Activated T-cell treated with anti-CD3 and anti-CD28 coated beads, Interleukin-2, amount 50 U/mL, for 24 hours (primary cell): Measurements from ENCODE around the gene MACIR.

Source experiments
- DNase-seq: peaks from one replicate; pipeline ENCODE4 v3.0.0-alpha.2; 2020
- H3K27ac Mint-ChIP-seq: 2 replicates; pipeline ENCODE4 v1.8.0; 2020; ENCODE audit warnings: mild to moderate bottlenecking, mixed read lengths
- H3K27me3 Mint-ChIP-seq: 2 replicates; pipeline ENCODE4 v1.8.0; 2020; ENCODE audit warnings: mixed read lengths
- H3K36me3 Mint-ChIP-seq: 2 replicates; pipeline ENCODE4 v1.8.0; 2020; ENCODE audit warnings: low read depth, mixed read lengths
- H3K4me1 Mint-ChIP-seq: 2 replicates; pipeline ENCODE4 v1.8.0; 2020; ENCODE audit warnings: low read depth, mixed read lengths
- H3K4me3 Mint-ChIP-seq: 2 replicates; pipeline ENCODE4 v1.8.0; 2020; ENCODE audit warnings: mild to moderate bottlenecking, moderate library complexity, mixed read lengths
- H3K9me3 Mint-ChIP-seq: 2 replicates; pipeline ENCODE4 v1.8.0; 2020; ENCODE audit warnings: mixed read lengths

The MACIR gene

DNA sequence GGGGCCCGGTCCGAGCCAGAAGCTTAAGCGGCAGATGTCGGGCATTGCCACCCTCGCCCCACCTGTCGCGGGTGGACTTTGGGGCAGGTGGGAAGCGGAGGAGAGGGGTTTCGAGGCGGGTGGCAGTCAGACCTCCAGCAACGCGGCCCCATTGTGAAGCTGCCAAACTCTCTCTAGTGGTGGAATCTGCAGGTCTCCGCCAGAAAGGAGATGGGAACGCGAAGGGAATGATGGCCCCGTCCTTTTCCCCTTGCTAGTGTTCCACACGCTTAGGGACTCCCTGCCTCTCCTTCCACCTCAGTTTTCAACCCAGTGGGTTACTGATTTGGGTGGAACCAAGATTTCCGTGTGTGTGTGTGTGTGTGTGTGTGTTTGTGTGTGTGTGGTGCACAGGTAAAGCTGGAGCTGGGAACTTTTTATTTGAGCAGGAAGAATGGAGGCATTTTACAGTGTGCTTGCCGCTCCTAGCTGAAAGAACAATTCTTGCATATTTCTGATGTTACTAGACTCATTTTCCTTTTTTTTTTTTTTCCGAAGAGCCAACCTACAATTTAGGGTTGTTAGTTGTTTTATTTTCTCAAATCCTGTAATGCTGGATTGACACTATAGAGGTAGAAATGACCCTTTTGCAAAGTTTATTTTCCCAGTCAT lies 1.3 kb downstream of the MACIR start:
- Mint-ChIP-seq H3K27ac (peak overlapping the region; percentile 87), H3K36me3 (peaks cover 6% of the 10 kb centered on the region), H3K4me1 (peaks cover 35% of the 10 kb centered on the region), H3K9me3 (no peaks in the 10 kb centered on the region), H3K27me3 (peaks cover 10% of the 10 kb centered on the region), H3K4me3 (peak overlapping the region; percentile 87)
- no peak for DNase-seq

DNA sequence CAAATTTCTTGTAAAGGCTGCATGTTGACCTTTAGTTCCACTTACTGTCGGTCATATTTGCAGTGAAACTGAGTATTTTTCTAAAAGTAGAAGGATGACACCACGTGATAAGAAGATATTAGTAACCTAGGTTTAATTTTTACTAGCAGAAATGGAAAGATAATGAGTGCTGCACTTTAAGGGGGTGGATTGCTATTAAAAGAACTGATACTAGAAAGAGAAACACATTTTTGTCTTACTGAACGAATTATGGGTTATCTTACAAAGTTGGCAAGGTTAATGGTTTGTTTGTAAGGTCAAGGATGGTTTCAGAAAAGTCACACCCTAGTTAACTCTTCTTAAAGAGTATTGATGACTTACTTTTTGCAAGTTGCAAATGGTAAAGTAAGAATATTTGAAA lies 2.4 kb downstream of the MACIR start:
- Mint-ChIP-seq H3K4me1 (peaks cover 35% of the 10 kb centered on the region), H3K27ac (no peak overlapping the region), H3K4me3 (peak overlapping the region; percentile 58), H3K27me3 (peaks cover 1% of the 10 kb centered on the region), H3K36me3 (peaks cover 6% of the 10 kb centered on the region), H3K9me3 (no peaks in the 10 kb centered on the region)
- no peak for DNase-seq

DNA sequence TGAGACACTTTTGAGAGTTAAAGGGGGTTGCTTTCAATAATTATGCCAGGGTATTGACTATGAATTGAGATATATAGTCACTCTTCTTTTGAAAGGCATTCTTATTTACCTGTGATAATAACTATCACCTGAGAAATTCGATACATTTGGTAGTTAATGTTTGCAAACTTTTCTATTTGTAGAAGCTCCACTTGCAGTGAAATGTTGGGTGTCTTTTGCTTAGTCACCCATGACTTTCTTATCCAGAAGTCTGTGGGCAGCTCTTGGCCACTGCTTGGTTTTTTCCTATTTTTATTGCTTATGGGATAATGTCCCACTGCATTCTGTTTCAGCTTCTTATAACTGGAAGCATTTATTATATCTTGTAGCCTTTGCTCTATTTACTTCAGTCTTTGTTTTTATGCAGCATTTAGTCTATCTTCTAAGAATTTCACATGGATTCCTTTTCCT lies 3.9 kb downstream of the MACIR start:
- H3K4me1 Mint-ChIP-seq = peaks cover 35% of the 10 kb centered on the region

DNA sequence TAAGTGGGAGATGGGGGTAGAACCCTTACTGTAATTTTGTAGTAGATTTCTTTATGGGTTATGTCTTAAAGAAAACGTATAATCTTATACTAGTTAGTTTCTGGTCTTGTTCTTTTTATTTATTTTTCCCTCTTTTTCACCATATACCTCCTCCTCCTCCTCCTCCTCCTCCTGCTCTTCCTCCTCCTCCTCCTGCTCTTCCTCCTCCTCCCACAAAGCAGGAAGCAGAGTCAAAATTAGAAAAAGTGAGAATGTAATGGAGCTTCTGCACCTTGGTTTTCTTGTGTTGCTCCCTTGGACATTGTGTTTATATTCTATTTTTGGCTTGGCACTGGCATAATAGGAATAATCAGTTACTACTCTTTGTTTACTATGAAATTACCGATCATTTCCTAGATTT lies 4.5 kb downstream of the MACIR start:
- Mint-ChIP-seq H3K27me3 (no peaks in the 10 kb centered on the region), H3K4me3 (no peak overlapping the region), H3K9me3 (no peaks in the 10 kb centered on the region), H3K27ac (no peak overlapping the region), H3K36me3 (peaks cover 24% of the 10 kb centered on the region), H3K4me1 (peaks cover 35% of the 10 kb centered on the region)
- DNase-seq = no peak

More for the DNA sequence above, 3.9 kb downstream of the MACIR start:
- Mint-ChIP-seq H3K9me3 (no peaks in the 10 kb centered on the region), H3K36me3 (peaks cover 18% of the 10 kb centered on the region), H3K27ac (no peak overlapping the region), H3K4me3 (no peak overlapping the region), H3K27me3 (no peaks in the 10 kb centered on the region)
- DNase-seq = no peak

DNA sequence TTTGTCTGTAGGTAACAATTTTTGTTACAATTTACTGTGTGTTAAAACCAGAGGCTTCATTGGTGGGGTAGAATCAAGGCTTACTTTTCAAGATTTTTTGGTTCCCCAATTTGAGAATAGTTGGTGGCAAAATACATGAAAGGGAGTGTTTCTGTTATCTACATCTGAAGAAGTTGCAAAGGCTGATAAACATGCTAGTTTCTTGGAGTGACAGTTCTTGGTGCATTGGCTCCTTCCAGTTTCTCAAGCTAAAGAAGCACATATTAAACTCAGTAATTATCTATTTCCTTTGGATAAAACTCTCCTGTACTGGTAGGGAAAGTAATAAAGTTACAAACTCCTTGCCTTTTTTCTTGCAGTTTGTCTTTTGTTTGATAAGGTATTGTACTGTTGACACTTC lies 5.9 kb downstream of the MACIR start:
- Mint-ChIP-seq H3K9me3 (no peaks in the 10 kb centered on the region), H3K4me3 (no peak overlapping the region), H3K4me1 (peaks cover 35% of the 10 kb centered on the region), H3K36me3 (peaks cover 32% of the 10 kb centered on the region), H3K27me3 (no peaks in the 10 kb centered on the region), H3K27ac (no peak overlapping the region)
- no peak for DNase-seq

DNA sequence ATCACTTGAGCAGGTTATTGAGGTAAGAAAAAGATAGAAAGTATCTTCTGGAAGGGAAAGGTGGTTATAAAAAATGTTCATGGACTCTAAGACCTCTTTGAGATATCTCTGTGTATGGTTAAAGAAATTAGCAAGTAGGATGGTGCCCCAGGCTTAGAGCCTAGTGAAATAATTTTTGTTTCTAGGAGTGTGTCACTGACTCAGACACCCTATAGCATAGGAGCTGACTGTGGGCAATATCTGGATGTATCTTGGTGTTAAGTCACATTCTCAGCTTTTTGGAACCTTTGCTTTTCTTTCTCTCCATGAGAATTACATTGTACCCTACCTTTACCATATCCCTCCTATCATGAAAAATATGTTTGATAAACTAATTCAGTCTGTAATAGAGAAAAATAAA lies 12.0 kb downstream of the MACIR start:
- H3K27ac Mint-ChIP-seq = no peak overlapping the region
- no peak overlapping the region for H3K4me3 Mint-ChIP-seq
- peaks cover 32% of the 10 kb centered on the region for H3K4me1 Mint-ChIP-seq
- no peak for DNase-seq
- H3K36me3 Mint-ChIP-seq = peaks cover 50% of the 10 kb centered on the region
- no peaks in the 10 kb centered on the region for H3K9me3 Mint-ChIP-seq
- H3K27me3 Mint-ChIP-seq = no peaks in the 10 kb centered on the region

DNA sequence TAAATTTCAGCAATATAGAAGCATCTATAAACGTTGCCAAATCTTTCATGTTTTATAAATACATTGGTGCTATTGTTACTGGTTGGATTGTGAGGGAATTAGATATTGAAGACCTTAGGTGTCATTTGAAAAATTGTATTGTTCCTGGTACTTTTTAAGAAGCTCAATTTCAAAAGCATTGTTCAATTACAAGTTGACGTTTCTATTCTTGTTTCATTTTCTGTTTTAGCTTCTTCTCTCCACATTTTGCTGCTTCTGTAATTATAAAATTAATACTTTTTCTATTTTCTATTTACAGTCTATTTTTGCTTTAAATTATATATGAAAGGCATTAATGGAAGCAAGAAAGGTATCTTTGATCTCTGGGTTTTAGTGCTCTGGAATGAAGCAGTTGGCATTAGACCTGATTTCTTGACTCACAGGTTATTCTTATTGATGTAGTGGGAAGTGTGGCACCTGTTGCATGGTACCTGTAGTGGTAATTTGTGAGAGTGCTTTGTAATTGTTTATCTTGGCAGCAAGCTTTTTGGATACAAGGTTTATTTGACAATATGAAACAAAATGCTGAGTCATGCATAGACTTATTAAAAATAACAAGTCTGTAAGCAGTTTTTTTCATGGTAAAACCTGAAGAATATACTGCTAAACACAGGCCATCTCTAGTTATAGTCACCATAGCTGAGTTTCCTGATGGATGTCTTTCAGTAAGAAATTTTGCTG lies 13.2 kb downstream of the MACIR start:
- peaks cover 57% of the 10 kb centered on the region for H3K36me3 Mint-ChIP-seq
- DNase-seq = no peak
- no peaks in the 10 kb centered on the region for H3K27me3 Mint-ChIP-seq
- peak overlapping the region; percentile 41 for H3K27ac Mint-ChIP-seq
- H3K4me1 Mint-ChIP-seq = peaks cover 32% of the 10 kb centered on the region
- H3K4me3 Mint-ChIP-seq = no peak overlapping the region
- H3K9me3 Mint-ChIP-seq = no peaks in the 10 kb centered on the region

DNA sequence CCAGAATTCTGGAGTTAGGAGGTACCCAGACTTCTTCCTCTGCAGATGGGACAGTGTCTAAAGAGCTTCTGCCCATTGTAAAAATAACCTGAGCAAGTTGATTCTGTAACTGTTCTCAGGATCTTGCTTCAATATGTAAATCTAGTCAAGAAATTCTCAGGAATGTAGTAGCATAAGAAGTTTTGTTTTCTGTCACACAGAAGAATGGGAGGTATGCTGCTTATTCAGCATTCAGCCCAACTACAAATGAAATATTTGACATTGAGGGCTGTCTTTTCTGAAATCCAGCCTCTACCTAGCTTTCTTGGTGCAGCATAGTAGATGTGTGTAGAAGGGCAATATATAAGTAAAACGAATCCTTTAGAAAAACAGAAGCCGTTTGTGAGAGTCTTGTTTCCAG lies 13.8 kb downstream of the MACIR start:
- H3K27me3 Mint-ChIP-seq = no peaks in the 10 kb centered on the region
- no peak for DNase-seq
- H3K27ac Mint-ChIP-seq = no peak overlapping the region
- peaks cover 32% of the 10 kb centered on the region for H3K4me1 Mint-ChIP-seq
- H3K9me3 Mint-ChIP-seq = no peaks in the 10 kb centered on the region
- H3K4me3 Mint-ChIP-seq = no peak overlapping the region
- peaks cover 54% of the 10 kb centered on the region for H3K36me3 Mint-ChIP-seq

DNA sequence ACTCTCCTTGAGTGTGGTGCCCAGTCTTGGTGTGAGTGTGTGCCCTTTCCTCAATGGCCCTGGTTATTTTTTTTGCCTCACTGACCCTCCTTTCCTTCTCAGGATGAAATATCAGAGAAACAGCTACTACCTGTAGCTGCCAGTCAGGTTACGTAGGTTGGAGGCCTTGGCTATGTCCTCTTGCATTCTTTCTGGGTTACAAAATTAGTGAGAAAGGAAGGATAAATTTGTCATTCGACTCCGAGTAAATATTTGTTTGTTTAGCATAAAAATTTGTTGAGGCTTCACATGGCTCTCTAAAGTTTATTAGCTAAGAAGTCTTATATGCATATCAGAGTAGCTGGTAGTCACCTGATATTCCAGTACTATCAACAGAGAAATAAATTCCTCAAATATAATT lies 15.4 kb downstream of the MACIR start:
- Mint-ChIP-seq H3K36me3 (peaks cover 38% of the 10 kb centered on the region), H3K27ac (no peak overlapping the region), H3K4me1 (peaks cover 32% of the 10 kb centered on the region), H3K4me3 (no peak overlapping the region), H3K27me3 (no peaks in the 10 kb centered on the region), H3K9me3 (no peaks in the 10 kb centered on the region)
- DNase-seq = no peak

DNA sequence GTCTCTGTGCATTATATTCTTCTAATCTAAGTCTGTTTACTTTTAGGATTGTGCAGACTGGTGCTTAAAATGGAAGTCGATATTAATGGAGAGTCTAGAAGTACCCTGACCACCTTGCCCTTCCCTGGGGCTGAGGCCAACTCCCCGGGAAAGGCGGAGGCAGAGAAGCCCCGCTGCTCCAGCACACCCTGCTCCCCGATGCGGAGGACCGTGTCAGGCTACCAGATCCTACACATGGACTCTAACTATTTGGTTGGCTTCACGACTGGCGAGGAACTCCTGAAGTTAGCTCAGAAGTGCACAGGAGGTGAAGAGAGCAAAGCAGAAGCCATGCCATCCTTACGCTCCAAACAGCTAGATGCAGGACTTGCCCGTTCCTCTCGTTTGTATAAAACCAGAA lies 17.3 kb downstream of the MACIR start:
- Mint-ChIP-seq H3K27me3 (no peaks in the 10 kb centered on the region), H3K36me3 (peaks cover 37% of the 10 kb centered on the region), H3K27ac (no peak overlapping the region), H3K4me1 (peaks cover 18% of the 10 kb centered on the region), H3K4me3 (no peak overlapping the region), H3K9me3 (no peaks in the 10 kb centered on the region)
- no peak for DNase-seq

DNA sequence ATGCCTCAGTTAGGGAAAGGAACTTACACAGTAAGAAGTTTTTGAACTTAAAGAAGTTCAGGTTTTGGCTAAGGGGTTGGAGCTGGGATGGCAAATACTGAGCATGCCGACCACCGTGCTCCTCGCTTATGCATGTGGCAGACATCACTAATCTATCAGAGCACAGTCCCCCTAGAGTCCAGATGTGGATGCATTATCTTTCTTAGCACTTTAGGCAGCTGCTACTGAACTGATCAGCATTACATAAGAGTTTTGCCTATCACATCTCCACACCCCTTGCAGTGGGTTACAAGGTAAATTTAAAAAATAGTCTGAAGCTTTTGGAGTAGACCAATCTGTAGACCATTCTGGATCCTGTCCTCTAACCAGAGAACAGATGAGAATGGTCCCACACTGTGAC lies 22.4 kb downstream of the MACIR start:
- no peak for DNase-seq
- Mint-ChIP-seq H3K4me3 (no peak overlapping the region), H3K27me3 (no peaks in the 10 kb centered on the region), H3K27ac (no peak overlapping the region), H3K4me1 (no peaks in the 10 kb centered on the region), H3K9me3 (no peaks in the 10 kb centered on the region), H3K36me3 (peaks cover 19% of the 10 kb centered on the region)

DNA sequence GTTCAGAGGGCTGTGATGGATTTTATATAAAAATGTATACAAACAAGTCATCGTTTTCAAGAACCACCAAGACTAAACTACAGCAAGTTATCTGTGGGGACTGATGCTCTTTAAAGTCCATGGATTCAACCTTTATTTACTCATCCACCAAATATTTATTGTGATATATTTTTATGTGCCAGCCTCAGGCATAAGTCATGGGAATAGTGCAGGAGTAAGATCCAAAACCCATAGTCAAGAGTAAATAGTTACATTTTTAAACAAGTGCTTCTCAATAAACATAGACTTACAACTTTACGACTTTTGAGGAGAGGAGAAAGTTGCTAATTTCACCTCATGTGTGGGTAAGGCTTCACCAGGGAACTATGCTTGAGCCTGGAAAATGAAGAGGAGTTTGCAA lies 24.6 kb downstream of the MACIR start:
- Mint-ChIP-seq H3K27ac (no peak overlapping the region), H3K4me3 (no peak overlapping the region), H3K4me1 (no peaks in the 10 kb centered on the region), H3K9me3 (no peaks in the 10 kb centered on the region), H3K36me3 (peaks cover 8% of the 10 kb centered on the region), H3K27me3 (no peaks in the 10 kb centered on the region)
- DNase-seq = no peak

DNA sequence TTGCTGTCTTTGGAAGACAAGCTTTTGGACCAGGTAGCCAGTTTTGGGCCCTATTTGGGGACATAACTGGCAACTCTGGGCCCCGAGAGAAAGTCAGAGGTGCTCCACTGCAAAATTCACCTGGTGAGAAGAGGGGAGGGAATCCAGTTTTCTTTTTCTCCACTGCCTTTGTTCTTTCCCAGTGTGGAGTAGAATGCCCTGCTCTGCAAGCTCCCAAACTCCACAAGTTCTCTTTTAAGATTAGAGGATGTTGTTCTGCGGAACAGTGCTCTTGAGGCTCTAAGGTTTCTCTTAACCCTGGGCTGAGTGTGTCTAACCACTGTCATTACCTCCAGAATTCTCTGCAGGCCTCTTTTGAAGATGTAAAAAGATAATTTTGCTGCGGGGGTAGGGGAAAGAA lies 25.3 kb downstream of the MACIR start:
- H3K27me3 Mint-ChIP-seq = no peaks in the 10 kb centered on the region
- H3K4me3 Mint-ChIP-seq = no peak overlapping the region
- no peaks in the 10 kb centered on the region for H3K4me1 Mint-ChIP-seq
- DNase-seq = no peak
- H3K36me3 Mint-ChIP-seq = peaks cover 8% of the 10 kb centered on the region
- no peak overlapping the region for H3K27ac Mint-ChIP-seq
- no peaks in the 10 kb centered on the region for H3K9me3 Mint-ChIP-seq

DNA sequence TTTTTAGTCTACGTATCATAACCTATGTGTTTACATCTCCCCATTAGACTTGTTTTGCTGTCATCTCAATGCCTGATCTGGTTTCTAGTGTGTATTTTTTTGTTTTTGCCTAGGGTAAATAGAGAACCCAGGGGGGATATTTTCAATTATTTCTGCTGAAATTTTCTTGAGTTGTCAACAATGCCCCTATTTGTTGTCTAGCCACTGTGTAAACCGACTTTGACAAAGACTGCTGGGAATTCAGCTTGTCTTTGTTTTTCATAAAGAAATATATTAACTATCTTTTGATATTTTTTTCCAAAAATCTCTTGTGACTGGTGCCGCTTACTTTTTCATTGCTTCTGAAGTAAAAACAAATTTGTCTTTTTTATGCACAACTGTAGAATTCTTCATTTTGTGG lies 28.1 kb downstream of the MACIR start:
- Mint-ChIP-seq H3K27ac (no peak overlapping the region), H3K36me3 (peaks cover 1% of the 10 kb centered on the region), H3K27me3 (no peaks in the 10 kb centered on the region), H3K4me1 (no peaks in the 10 kb centered on the region), H3K4me3 (no peak overlapping the region), H3K9me3 (no peaks in the 10 kb centered on the region)
- no peak for DNase-seq

DNA sequence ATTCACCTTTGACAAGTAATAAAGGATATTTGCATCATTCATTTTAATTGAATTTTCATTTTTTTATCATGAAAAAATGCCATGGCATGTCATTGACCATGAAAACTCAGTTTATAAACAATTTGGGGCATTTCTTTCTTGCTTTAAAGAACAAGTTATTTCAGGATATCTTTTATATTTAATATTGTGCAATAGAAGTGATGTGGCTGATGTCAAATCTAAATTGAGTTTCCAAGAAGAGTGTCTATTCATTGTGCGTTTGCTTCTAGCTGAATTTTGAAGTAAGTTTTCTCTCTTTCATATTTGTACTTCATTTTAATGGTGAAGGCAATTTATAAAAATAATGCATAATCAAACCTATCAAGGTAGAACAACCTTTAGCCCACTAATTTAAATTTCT lies 30.5 kb downstream of the MACIR start:
- DNase-seq = no peak
- no peaks in the 10 kb centered on the region for H3K36me3 Mint-ChIP-seq
- H3K27ac Mint-ChIP-seq = no peak overlapping the region
- no peaks in the 10 kb centered on the region for H3K4me1 Mint-ChIP-seq
- H3K27me3 Mint-ChIP-seq = no peaks in the 10 kb centered on the region
- H3K9me3 Mint-ChIP-seq = no peaks in the 10 kb centered on the region
- H3K4me3 Mint-ChIP-seq = no peak overlapping the region
